CD4-positive, alpha-beta T cell treated with Interleukin-12 subunit alpha and Interleukin-12 subunit beta, for 1 hour (primary cell): Measurements from ENCODE around the gene CALN1.

Experiments
- DNase-seq: peaks from one replicate; pipeline ENCODE4 v3.0.0-alpha.2; 2020

The CALN1 gene

GRCh38 chr7:72030994-72031667 lies 381.0 kb downstream of the CALN1 start:
- no peak for DNase-seq

GRCh38 chr7:72028267-72028666 lies 383.9 kb downstream of the CALN1 start:
- no peak for DNase-seq

- DNase-seq = no peak
These were observed 386.7 kb downstream of the CALN1 start for GRCh38 chr7:72025381-72025960.

- no peak for DNase-seq
These were observed 388.2 kb downstream of the CALN1 start for GRCh38 chr7:72023926-72024325.

- DNase-seq = no peak
These were observed 390.4 kb downstream of the CALN1 start for GRCh38 chr7:72021716-72022115.

GRCh38 chr7:72020311-72020710 lies 391.8 kb downstream of the CALN1 start:
- DNase-seq = no peak

- DNase-seq = no peak
These were observed 392.7 kb downstream of the CALN1 start for GRCh38 chr7:72019436-72019835.

GRCh38 chr7:72017756-72018155 lies 394.4 kb downstream of the CALN1 start:
- DNase-seq = no peak

- no peak for DNase-seq
These were observed 395.6 kb downstream of the CALN1 start for GRCh38 chr7:72016574-72016973.

- no peak for DNase-seq
These were observed 397.0 kb downstream of the CALN1 start for GRCh38 chr7:72015136-72015535.

- DNase-seq = no peak
These were observed 405.1 kb downstream of the CALN1 start for GRCh38 chr7:72007018-72007417.

- no peak for DNase-seq
These were observed 408.9 kb downstream of the CALN1 start for GRCh38 chr7:72003236-72003635.

- no peak for DNase-seq
These were observed 416.0 kb downstream of the CALN1 start for GRCh38 chr7:71996141-71996540.

- DNase-seq = no peak
These were observed 417.0 kb downstream of the CALN1 start for GRCh38 chr7:71995111-71995510.

- DNase-seq = no peak
These were observed 420.6 kb downstream of the CALN1 start for GRCh38 chr7:71991586-71991985.

- no peak for DNase-seq
These were observed 422.0 kb downstream of the CALN1 start for GRCh38 chr7:71990138-71990462.

GRCh38 chr7:71988201-71988600 lies 423.9 kb downstream of the CALN1 start:
- no peak for DNase-seq

- DNase-seq = no peak
These were observed 424.9 kb downstream of the CALN1 start for GRCh38 chr7:71987200-71987767.

- no peak for DNase-seq
These were observed 427.8 kb downstream of the CALN1 start for GRCh38 chr7:71984348-71984747.

- DNase-seq = no peak
These were observed 429.3 kb downstream of the CALN1 start for GRCh38 chr7:71982851-71983250.

- no peak for DNase-seq
These were observed 435.5 kb downstream of the CALN1 start for GRCh38 chr7:71976645-71977044.

GRCh38 chr7:71974611-71975010 lies 437.5 kb downstream of the CALN1 start:
- DNase-seq = no peak

GRCh38 chr7:71972534-71972933 lies 439.6 kb downstream of the CALN1 start:
- no peak for DNase-seq

- no peak for DNase-seq
These were observed 441.4 kb downstream of the CALN1 start for GRCh38 chr7:71970725-71971124.

- no peak for DNase-seq
These were observed 449.5 kb downstream of the CALN1 start for GRCh38 chr7:71962636-71963035.
